GM12878 (cell line): ENCODE data around the gene ACOT7.
"Not testable (repeated sequence)": the region's sequence is repeated elsewhere in the genome, so short reads cannot be mapped to it uniquely, and the experiment has no call there.

Experiments used
- CHD4 ChIP-seq: fragments of 200-600 bp; sonication (generic); IDR thresholded peaks from 2 replicates; pipeline ENCODE4 v1.6.1; 2016; ENCODE audit warnings: mild to moderate bottlenecking
- CREB1 ChIP-seq: IDR thresholded peaks from 2 replicates; pipeline ENCODE4 v1.6.1; 2012; ENCODE audit warnings: low read depth, mild to moderate bottlenecking, inconsistent platforms
- EZH2 ChIP-seq: IDR thresholded peaks from 2 replicates; pipeline ENCODE4 v1.6.1; 2012; ENCODE audit warnings: low read depth, mild to moderate bottlenecking, control low read depth, inconsistent platforms, low read length, borderline replicate concordance; ENCODE audit not compliant: control insufficient read depth
- FOS ChIP-seq: IDR thresholded peaks from 3 replicates; pipeline ENCODE4 v1.6.1; 2011; ENCODE audit warnings: borderline replicate concordance; ENCODE audit not compliant: insufficient read length; ENCODE audit errors: extremely low read depth
- MEF2A ChIP-seq: IDR thresholded peaks from 2 replicates; pipeline ENCODE4 v1.6.1; 2011; ENCODE audit warnings: low read depth, mild to moderate bottlenecking, low read length, moderate library complexity; ENCODE audit not compliant: insufficient read depth
- NRF1 ChIP-seq: conservative IDR thresholded peaks from 2 replicates; pipeline ENCODE4 v1.6.1; 2011; ENCODE audit warnings: mild to moderate bottlenecking, low read depth, low read length, improper control_type of control experiment
- RELB ChIP-seq: fragments of 450-650 bp; IDR thresholded peaks from 2 replicates; pipeline ENCODE4 v1.6.1; 2017; ENCODE audit warnings: low read depth, mild to moderate bottlenecking, moderate library complexity
- SMC3 ChIP-seq: IDR thresholded peaks from 2 replicates; pipeline ENCODE4 v1.6.1; 2011; ENCODE audit warnings: low read length, improper control_type of control experiment, borderline replicate concordance
- YY1 ChIP-seq: IDR thresholded peaks from 2 replicates; pipeline ENCODE4 v1.6.1; 2011; ENCODE audit warnings: low read depth, mild to moderate bottlenecking, low read length
- TF ChIP-seq, protein P1 (sequence below), 3 experiments: IDR thresholded peaks in 2 of 3; conservative IDR thresholded peaks in 1 of 3; 2 replicates each; pipeline ENCODE4 v1.5.1; 2011; ENCODE audit warnings: low read depth in 3 of 3, low read length in 3 of 3, mild to moderate bottlenecking in 3 of 3, control low read depth in 2 of 3, moderate library complexity in 2 of 3, inconsistent platforms in 1 of 3, mixed read lengths in 1 of 3; ENCODE audit not compliant: control insufficient read depth in 2 of 3, insufficient read depth in 1 of 3; ENCODE audit errors: extremely low read depth in 1 of 3
- TF ChIP-seq, protein P2 (sequence below): IDR thresholded peaks from 2 replicates; pipeline ENCODE4 v1.6.1; 2012; ENCODE audit warnings: low read length, inconsistent platforms

GRCh38 chr1:6429660-6430411 is 36.3 kb upstream of the ACOT7 start:
- TF ChIP-seq FOS, NRF1, CREB1, SMC3, MEF2A, EZH2, YY1, CHD4, RELB: not testable (repeated sequence)
- TF ChIP-seq, protein P1, sequence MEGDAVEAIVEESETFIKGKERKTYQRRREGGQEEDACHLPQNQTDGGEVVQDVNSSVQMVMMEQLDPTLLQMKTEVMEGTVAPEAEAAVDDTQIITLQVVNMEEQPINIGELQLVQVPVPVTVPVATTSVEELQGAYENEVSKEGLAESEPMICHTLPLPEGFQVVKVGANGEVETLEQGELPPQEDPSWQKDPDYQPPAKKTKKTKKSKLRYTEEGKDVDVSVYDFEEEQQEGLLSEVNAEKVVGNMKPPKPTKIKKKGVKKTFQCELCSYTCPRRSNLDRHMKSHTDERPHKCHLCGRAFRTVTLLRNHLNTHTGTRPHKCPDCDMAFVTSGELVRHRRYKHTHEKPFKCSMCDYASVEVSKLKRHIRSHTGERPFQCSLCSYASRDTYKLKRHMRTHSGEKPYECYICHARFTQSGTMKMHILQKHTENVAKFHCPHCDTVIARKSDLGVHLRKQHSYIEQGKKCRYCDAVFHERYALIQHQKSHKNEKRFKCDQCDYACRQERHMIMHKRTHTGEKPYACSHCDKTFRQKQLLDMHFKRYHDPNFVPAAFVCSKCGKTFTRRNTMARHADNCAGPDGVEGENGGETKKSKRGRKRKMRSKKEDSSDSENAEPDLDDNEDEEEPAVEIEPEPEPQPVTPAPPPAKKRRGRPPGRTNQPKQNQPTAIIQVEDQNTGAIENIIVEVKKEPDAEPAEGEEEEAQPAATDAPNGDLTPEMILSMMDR (IDR thresholded peaks at IDR 0.05 in 2 of 3, conservative IDR thresholded peaks at IDR 0.05 in 1 of 3; ENCODE audit: control insufficient read depth in 2 of 3, extremely low read depth in 1 of 3, insufficient read depth in 1 of 3, low read depth in 3 of 3, low read length in 3 of 3) = not testable (repeated sequence)
- TF ChIP-seq, protein P2, sequence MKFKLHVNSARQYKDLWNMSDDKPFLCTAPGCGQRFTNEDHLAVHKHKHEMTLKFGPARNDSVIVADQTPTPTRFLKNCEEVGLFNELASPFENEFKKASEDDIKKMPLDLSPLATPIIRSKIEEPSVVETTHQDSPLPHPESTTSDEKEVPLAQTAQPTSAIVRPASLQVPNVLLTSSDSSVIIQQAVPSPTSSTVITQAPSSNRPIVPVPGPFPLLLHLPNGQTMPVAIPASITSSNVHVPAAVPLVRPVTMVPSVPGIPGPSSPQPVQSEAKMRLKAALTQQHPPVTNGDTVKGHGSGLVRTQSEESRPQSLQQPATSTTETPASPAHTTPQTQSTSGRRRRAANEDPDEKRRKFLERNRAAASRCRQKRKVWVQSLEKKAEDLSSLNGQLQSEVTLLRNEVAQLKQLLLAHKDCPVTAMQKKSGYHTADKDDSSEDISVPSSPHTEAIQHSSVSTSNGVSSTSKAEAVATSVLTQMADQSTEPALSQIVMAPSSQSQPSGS = not testable (repeated sequence)
